Tibial nerve (tissue), 4 donors: Measurements from ENCODE around the gene ZP1. TPM values are rescaled to one million over a fixed set of nuclear protein-coding genes. Genes with fewer than 3 reads are reported as not detected.

Experiments used
- DNase-seq, 2 donors: peaks; one replicate each; pipeline ENCODE4 v3.0.0-alpha.2; 2019; ENCODE audit warnings: low spot score in 2 of 2
- H3K27ac ChIP-seq, 4 donors: fragments of 200-600 bp; sonication (generic) in 3 of 4; one replicate each; pipeline ENCODE4 v1.5.1; 2017 to 2019; ENCODE audit warnings: mild to moderate bottlenecking in 1 of 4
- H3K27me3 ChIP-seq, 2 donors: fragments of 200-600 bp; sonication (generic) in 1 of 2; one replicate each; pipeline versions ENCODE4 v1.5.1 to v1.6.0; 2017 to 2019
- H3K36me3 ChIP-seq, 3 donors: fragments of 200-600 bp; sonication (generic); one replicate each; pipeline ENCODE4 v1.5.1; 2018 to 2019
- H3K4me1 ChIP-seq, 4 donors: fragments of 200-600 bp; sonication (generic) in 3 of 4; one replicate each; pipeline ENCODE4 v1.5.1; 2017 to 2019
- H3K4me3 ChIP-seq, 4 donors: fragments of 200-600 bp; sonication (generic) in 3 of 4; one replicate each; pipeline ENCODE4 v1.5.1; 2017 to 2019; ENCODE audit warnings: mild to moderate bottlenecking in 1 of 4, moderate library complexity in 1 of 4
- H3K9me3 ChIP-seq, 4 donors: fragments of 200-600 bp; sonication (generic) in 3 of 4; one replicate each; pipeline ENCODE4 v1.5.1; 2017 to 2019
- EP300 ChIP-seq, 2 donors: sonication (generic); formaldehyde crosslinking; IDR thresholded peaks; one replicate each; pipeline ENCODE4 v1.6.1; 2017; ENCODE audit warnings: antibody characterized with exemption in 2 of 2, mild to moderate bottlenecking in 1 of 2
- POLR2A ChIP-seq, 2 donors: fragments of 450-650 bp; IDR thresholded peaks; one replicate each; pipeline ENCODE4 v1.6.1; 2017; ENCODE audit warnings: antibody characterized with exemption in 2 of 2, mild to moderate bottlenecking in 2 of 2, moderate library complexity in 2 of 2
- WGBS, 2 donors: methylation state at CpG; one replicate each; pipeline ENCODE4 v1.1.5; 2018; 5-methylcytosine and 5-hydroxymethylcytosine counted together
- total RNA-seq, 4 donors: library from RNA; depleted of rRNA; stranded (reverse); fragments of >200 nt; gene quantifications; one replicate each; pipeline ENCODE4 v1.1.0, GENCODE V29; 2016
- TF ChIP-seq, protein P1 (sequence below), 5 experiments: fragments of 200-600 bp in 3 of 5; fragments of 450-650 bp in 2 of 5; sonication (generic) in 3 of 5; IDR thresholded peaks; one replicate each; pipeline ENCODE4 v1.5.1; 2016 to 2019; ENCODE audit warnings: antibody characterized with exemption in 5 of 5, mild to moderate bottlenecking in 3 of 5, moderate library complexity in 2 of 5

ZP1 gene
- total RNA-seq, 4 donors from 2014 or later = not detected

DNA sequence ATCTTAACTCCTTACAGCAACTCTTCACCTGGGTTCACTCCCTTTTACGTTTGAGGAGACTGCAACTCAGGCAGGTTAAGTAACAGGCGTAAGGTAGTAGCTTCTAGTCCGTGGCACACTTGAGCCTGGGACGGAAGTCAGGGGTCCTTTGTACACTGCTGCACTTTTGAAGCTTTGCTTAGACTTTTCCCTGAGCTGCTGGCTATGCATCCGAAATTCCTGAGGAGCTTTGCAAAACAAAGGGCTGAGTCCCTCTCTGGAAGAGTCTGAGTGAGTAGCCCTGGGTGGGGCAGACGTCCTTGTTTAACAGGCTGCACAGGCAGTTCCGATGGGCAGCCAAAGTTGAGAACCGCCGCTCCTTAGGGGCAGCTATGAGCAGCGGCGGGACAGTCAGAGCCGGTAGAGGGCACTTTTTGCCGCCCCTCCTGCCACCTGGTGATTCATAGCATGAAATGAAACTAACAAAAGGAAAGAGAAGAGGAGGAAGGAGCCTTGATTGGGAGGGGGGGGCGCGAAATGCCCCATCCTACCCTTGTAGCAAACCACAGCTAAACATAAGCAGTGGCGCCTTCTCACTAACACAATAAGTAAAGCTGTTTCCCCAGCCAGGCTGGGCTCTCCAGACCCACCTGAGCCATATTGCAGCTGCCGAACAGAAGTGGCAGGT lies 48.0 kb downstream of the ZP1 start:
- Histone ChIP-seq H3K27me3 (no peaks in the 10 kb centered on the region), H3K27ac (peak overlapping the region in 3 of 4 donors; percentile 85 to 99 (median 98)), H3K4me1 (peaks cover 0 to 65% (median 36%) of the 10 kb centered on the region in 4 donors), H3K9me3 (no peaks in the 10 kb centered on the region), H3K36me3 (peaks cover 0 to 16% (median 7%) of the 10 kb centered on the region in 3 donors), H3K4me3 (peak overlapping the region; percentile 69 to 94 (median 72))
- TF ChIP-seq POLR2A (IDR thresholded peaks at IDR 0.05) (no peak), EP300 (IDR thresholded peaks at IDR 0.05) (peak in 1 of 2 donors; percentile 36)
- TF ChIP-seq, protein P1, sequence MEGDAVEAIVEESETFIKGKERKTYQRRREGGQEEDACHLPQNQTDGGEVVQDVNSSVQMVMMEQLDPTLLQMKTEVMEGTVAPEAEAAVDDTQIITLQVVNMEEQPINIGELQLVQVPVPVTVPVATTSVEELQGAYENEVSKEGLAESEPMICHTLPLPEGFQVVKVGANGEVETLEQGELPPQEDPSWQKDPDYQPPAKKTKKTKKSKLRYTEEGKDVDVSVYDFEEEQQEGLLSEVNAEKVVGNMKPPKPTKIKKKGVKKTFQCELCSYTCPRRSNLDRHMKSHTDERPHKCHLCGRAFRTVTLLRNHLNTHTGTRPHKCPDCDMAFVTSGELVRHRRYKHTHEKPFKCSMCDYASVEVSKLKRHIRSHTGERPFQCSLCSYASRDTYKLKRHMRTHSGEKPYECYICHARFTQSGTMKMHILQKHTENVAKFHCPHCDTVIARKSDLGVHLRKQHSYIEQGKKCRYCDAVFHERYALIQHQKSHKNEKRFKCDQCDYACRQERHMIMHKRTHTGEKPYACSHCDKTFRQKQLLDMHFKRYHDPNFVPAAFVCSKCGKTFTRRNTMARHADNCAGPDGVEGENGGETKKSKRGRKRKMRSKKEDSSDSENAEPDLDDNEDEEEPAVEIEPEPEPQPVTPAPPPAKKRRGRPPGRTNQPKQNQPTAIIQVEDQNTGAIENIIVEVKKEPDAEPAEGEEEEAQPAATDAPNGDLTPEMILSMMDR (IDR thresholded peaks at IDR 0.05) = peak in 4 of 5 experiments; percentile 10 to 26 (median 24)
- DNase-seq = peak; percentile 34 to 45
- 6 to 8% methylated on average over 17 of the region's 17 CpGs for WGBS, 2 donors

DNA sequence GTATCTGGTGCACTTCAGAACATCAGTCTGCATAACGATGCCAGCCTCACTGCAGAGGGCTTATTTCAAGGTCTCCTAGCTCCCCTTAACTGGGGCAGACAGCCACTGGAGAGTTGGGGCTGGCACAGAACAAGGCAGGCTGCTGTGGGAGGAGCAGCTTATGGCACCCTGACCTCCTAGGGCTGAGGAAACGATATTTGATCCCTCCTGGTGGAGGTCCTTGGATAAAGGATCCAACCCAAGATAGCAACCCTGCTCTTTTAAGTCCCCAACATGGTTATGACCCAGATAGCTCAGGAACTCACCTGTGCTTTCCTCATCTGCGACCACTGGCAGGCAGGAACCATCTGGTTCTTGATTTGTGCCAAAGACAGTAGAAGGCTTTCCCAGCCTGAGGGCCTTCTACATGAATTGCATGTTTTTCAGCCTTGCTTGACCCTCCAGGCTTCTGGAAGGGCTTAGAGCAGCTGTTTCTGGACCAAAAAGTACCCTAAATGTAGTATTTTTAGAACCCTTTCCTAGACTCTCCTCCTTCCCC lies 49.4 kb downstream of the ZP1 start:
- peaks cover 0 to 65% (median 36%) of the 10 kb centered on the region in 4 donors for H3K4me1 ChIP-seq
- no peaks in the 10 kb centered on the region for H3K9me3 ChIP-seq
- H3K27me3 ChIP-seq = no peaks in the 10 kb centered on the region
- peak overlapping the region in 1 of 4 donors; percentile 98 for H3K27ac ChIP-seq
- WGBS, 2 donors = 62 to 67% methylated on average over 3 of the region's 3 CpGs
- no peak for DNase-seq
- TF ChIP-seq POLR2A (IDR thresholded peaks at IDR 0.05) (no peak), EP300 (IDR thresholded peaks at IDR 0.05) (no peak)
- TF ChIP-seq, protein P1 (IDR thresholded peaks at IDR 0.05) = no peak
- H3K36me3 ChIP-seq = peaks cover 0 to 30% (median 20%) of the 10 kb centered on the region in 3 donors
- no peak overlapping the region for H3K4me3 ChIP-seq

GRCh38 chr11:60917267-60917666 lies 49.9 kb downstream of the ZP1 start:
- H3K4me1 ChIP-seq = peaks cover 0 to 65% (median 36%) of the 10 kb centered on the region in 4 donors
- no peaks in the 10 kb centered on the region for H3K9me3 ChIP-seq
- H3K27me3 ChIP-seq = no peaks in the 10 kb centered on the region
- H3K36me3 ChIP-seq = peaks cover 0 to 35% (median 26%) of the 10 kb centered on the region in 3 donors
- WGBS, 2 donors = 93% methylated on average over 1 of the region's 1 CpG
- TF ChIP-seq POLR2A (IDR thresholded peaks at IDR 0.05) (no peak), EP300 (IDR thresholded peaks at IDR 0.05) (no peak)
- TF ChIP-seq, protein P1 (IDR thresholded peaks at IDR 0.05) = no peak
- no peak overlapping the region for H3K4me3 ChIP-seq
- DNase-seq = no peak
- no peak overlapping the region for H3K27ac ChIP-seq

DNA sequence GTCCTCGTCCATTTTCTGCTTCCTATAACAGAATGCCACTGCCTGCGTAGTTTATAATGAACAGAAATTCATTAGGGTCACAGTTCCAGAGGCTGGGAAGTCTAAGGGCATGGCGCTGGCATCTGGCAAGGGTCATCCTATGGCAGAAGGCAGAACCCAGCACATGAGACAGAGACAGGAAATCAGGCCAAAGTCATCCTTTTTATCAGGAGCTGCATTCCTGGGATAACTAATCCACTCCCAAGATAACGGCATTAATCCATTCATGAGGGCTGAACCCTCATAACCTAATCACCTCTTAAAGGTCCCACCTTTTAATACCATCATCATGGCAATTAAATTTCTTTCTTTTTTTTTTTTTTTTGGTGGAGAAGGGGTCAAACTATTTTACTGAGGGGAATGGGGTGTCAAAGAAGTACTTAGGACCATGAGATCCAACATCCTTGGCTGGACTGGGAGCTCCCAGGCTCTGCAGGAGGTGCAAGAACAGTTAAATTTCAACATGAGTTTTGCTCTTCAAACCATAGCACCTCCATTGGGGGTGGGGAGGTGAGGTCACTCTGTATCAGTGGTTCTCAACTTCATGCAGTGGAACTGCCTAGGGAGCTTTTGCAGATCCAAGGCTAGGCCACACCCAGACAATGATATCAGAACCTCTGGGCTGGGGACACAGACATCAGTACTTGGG lies 51.1 kb downstream of the ZP1 start:
- H3K27ac ChIP-seq = no peak overlapping the region
- DNase-seq = no peak
- H3K4me3 ChIP-seq = no peak overlapping the region
- peaks cover 0 to 46% (median 29%) of the 10 kb centered on the region in 3 donors for H3K36me3 ChIP-seq
- TF ChIP-seq POLR2A (IDR thresholded peaks at IDR 0.05) (no peak), EP300 (IDR thresholded peaks at IDR 0.05) (no peak)
- TF ChIP-seq, protein P1 (IDR thresholded peaks at IDR 0.05) = no peak
- peaks cover 0 to 59% (median 30%) of the 10 kb centered on the region in 4 donors for H3K4me1 ChIP-seq
- whole genome bisulfite sequencing, 2 donors = 84 to 87% methylated on average over 4 of the region's 4 CpGs
- no peaks in the 10 kb centered on the region for H3K9me3 ChIP-seq
- H3K27me3 ChIP-seq = no peaks in the 10 kb centered on the region

- TF ChIP-seq EP300 (IDR thresholded peaks at IDR 0.05) = no peak
- TF ChIP-seq, protein P1 (IDR thresholded peaks at IDR 0.05) = no peak
- Histone ChIP-seq H3K4me1 (peaks cover 0 to 60% (median 33%) of the 10 kb centered on the region in 4 donors), H3K9me3 (no peaks in the 10 kb centered on the region), H3K36me3 (peaks cover 0 to 51% (median 29%) of the 10 kb centered on the region in 3 donors), H3K27ac (no peak overlapping the region), H3K27me3 (no peaks in the 10 kb centered on the region), H3K4me3 (no peak overlapping the region)
- no peak for DNase-seq
- WGBS, 2 donors = 38 to 45% methylated on average over 2 of the region's 2 CpGs
Observed at GRCh38 chr11:60918939-60919265, 51.6 kb downstream of the ZP1 start.
